ENCODE results near the gene MAP4K3.

The MAP4K3 gene

DNA sequence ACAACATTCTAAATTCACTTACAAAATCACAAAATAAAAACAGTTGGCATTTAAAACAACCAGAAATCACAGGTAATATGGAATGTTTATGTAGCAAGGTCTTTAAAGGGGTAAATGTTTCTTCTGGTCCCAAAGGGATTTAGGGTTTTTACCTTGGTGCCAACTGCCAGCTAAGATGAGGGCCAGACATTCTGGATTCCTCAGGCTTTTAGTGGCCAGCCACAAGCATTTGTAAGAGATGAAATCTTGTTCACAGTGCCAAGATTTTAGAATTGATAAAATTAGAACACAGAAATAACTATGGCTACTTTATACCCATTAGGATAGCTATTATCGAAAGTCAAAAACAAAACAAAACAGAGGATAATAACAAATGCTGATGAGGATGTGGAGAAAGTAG, 132.9 kb downstream of the MAP4K3 start:
- TF ChIP-seq, protein P1, sequence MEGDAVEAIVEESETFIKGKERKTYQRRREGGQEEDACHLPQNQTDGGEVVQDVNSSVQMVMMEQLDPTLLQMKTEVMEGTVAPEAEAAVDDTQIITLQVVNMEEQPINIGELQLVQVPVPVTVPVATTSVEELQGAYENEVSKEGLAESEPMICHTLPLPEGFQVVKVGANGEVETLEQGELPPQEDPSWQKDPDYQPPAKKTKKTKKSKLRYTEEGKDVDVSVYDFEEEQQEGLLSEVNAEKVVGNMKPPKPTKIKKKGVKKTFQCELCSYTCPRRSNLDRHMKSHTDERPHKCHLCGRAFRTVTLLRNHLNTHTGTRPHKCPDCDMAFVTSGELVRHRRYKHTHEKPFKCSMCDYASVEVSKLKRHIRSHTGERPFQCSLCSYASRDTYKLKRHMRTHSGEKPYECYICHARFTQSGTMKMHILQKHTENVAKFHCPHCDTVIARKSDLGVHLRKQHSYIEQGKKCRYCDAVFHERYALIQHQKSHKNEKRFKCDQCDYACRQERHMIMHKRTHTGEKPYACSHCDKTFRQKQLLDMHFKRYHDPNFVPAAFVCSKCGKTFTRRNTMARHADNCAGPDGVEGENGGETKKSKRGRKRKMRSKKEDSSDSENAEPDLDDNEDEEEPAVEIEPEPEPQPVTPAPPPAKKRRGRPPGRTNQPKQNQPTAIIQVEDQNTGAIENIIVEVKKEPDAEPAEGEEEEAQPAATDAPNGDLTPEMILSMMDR (IDR thresholded peaks at IDR 0.05; ENCODE audit: insufficient read depth, low read length, poor library complexity, severe bottlenecking) = no peak
- no peak for DNase-seq (ENCODE audit: extremely low read depth, insufficient read length)
- Histone ChIP-seq H3K4me3 (replicated peaks; ENCODE audit: low read depth, low read length) (no peak overlapping the region), H3K36me3 (ENCODE audit: control insufficient read depth, insufficient read depth, low read length) (no peaks in the 10 kb centered on the region), H3K27me3 (replicated peaks; ENCODE audit: control insufficient read depth, insufficient read depth, low read length) (no peaks in the 10 kb centered on the region)

DNA sequence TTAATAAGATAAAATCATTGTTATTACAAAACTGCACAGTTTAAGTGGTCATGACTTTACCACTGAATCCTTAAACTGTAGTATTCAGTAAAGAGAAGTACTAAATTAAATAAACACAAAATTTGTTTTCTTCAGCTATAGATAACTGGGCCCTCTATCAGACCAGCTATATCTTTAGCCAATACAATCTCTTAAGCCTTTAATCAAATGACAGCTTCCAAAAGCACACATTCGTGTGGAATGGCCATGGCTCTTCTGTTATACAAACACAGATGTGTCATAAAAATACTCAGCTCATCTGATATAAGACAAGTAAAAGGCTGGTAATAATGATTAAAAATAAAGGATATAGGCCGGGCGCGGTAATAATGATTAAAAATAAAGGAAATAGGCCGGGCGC, 135.7 kb downstream of the MAP4K3 start:
- Histone ChIP-seq H3K4me3 (replicated peaks; ENCODE audit: low read depth, low read length) (no peak overlapping the region), H3K27me3 (replicated peaks; ENCODE audit: control insufficient read depth, insufficient read depth, low read length) (no peaks in the 10 kb centered on the region), H3K36me3 (ENCODE audit: control insufficient read depth, insufficient read depth, low read length) (no peaks in the 10 kb centered on the region)
- TF ChIP-seq, protein P1 (IDR thresholded peaks at IDR 0.05; ENCODE audit: insufficient read depth, low read length, poor library complexity, severe bottlenecking) = no peak
- no peak for DNase-seq (ENCODE audit: extremely low read depth, insufficient read length)

DNA sequence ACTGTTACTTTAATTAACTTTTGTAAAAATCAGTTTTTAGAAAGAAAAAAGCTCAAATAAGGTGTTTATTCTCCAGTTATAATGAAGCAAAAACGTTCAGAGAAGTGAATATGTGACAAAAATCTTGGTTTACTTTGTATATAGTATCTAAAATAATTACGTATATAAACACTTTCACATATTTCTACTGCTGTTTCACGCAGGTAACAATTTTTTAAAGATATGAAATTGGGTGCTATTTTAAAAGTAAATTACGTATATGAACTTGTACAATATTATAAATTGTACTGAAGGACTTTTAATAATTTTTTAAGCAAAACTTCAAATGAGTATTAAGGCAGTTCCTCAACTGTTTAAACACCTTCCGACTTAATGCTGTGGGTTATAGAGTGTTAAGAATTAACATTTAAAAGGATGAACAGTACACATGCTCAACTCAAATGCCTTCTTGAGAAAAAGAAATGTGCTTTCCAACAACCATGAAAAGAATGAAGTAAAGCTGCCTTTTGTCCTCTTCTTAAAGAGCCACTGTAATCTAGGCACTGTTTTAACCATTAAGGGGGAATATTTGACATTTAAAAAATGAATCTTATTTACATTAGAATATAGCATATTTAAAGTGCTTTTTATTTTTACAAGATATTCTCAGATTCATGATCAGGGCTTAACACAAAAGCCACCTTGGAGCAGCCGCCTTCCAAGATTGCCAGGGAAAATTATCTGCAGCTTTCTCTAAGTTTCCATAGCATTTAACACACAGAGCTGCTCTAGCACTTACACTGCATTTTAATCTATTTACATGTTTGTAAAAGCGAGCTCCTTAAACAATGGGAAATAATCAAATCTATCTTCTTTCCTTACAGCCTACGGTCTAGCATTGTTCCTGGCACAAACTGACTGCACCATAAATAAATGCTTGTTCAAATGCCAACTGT, 136.8 kb downstream of the MAP4K3 start:
- Histone ChIP-seq H3K36me3 (ENCODE audit: control insufficient read depth, insufficient read depth, low read length) (no peaks in the 10 kb centered on the region), H3K4me3 (replicated peaks; ENCODE audit: low read depth, low read length) (no peak overlapping the region), H3K27me3 (replicated peaks; ENCODE audit: control insufficient read depth, insufficient read depth, low read length) (no peaks in the 10 kb centered on the region)
- no peak for DNase-seq (ENCODE audit: extremely low read depth, insufficient read length)
- TF ChIP-seq, protein P1 (IDR thresholded peaks at IDR 0.05; ENCODE audit: insufficient read depth, low read length, poor library complexity, severe bottlenecking) = no peak

DNA sequence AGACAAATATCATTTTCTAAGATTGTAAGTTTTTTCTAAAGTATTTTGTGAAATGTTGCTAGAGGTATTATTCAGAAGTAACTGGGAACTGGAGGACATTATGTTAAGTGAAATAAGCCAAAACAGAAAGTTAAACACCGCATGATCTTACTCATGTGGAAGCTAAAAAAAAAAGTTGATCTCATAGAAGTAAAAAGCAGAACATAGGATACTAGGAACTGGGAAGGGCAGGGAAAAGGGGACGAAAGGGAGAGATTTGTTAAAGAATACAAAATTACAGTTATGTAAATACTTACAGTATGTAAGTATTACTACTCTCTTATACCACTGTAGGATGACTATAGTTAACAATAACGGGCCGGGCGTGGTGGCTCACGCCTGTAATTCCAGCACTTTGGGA, 146.7 kb downstream of the MAP4K3 start:
- DNase-seq (ENCODE audit: extremely low read depth, insufficient read length) = no peak
- Histone ChIP-seq H3K27me3 (replicated peaks; ENCODE audit: control insufficient read depth, insufficient read depth, low read length) (no peaks in the 10 kb centered on the region), H3K4me3 (replicated peaks; ENCODE audit: low read depth, low read length) (no peak overlapping the region), H3K36me3 (ENCODE audit: control insufficient read depth, insufficient read depth, low read length) (peaks cover 2% of the 10 kb centered on the region)
- TF ChIP-seq, protein P1 (IDR thresholded peaks at IDR 0.05; ENCODE audit: insufficient read depth, low read length, poor library complexity, severe bottlenecking) = no peak

DNA sequence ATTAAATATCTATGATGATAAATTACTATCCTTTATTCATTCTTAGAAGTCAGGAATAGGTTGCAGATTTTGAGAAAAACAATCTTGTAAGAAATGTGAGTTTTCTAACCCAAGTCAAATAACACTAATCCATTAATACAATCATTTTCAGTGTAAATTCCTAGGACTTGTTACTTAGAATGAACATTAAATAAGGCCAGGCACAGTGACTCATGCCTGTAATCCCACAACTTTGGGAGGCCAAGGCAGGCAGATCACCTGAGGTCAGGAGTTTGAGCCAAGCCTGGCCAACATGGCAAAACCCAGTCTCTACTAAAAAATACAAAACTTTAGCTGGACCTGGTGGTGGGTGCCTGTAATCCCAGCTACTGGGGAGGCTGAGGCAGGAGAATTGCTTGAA, 147.5 kb downstream of the MAP4K3 start:
- peaks cover 2% of the 10 kb centered on the region for H3K36me3 ChIP-seq (ENCODE audit: control insufficient read depth, insufficient read depth, low read length)
- DNase-seq (ENCODE audit: extremely low read depth, insufficient read length) = no peak
- H3K4me3 ChIP-seq (replicated peaks; ENCODE audit: low read depth, low read length) = no peak overlapping the region
- TF ChIP-seq, protein P1 (IDR thresholded peaks at IDR 0.05; ENCODE audit: insufficient read depth, low read length, poor library complexity, severe bottlenecking) = no peak
- no peaks in the 10 kb centered on the region for H3K27me3 ChIP-seq (replicated peaks; ENCODE audit: control insufficient read depth, insufficient read depth, low read length)
